HG03575 (cell line): ENCODE data around the gene CACNA2D3.

Experiments used
- ATAC-seq: cut with Tn5 transposase; IDR thresholded peaks from one replicate; pipeline ENCODE4 v1.9.1; 2021; ENCODE audit not compliant: unreplicated experiment, insufficient number of reproducible peaks, low FRiP score; ENCODE audit errors: extremely low read depth

The CACNA2D3 gene

GRCh38 chr3:54649551-54649950, 527.2 kb downstream of the CACNA2D3 start:
- no peak for ATAC-seq

DNA sequence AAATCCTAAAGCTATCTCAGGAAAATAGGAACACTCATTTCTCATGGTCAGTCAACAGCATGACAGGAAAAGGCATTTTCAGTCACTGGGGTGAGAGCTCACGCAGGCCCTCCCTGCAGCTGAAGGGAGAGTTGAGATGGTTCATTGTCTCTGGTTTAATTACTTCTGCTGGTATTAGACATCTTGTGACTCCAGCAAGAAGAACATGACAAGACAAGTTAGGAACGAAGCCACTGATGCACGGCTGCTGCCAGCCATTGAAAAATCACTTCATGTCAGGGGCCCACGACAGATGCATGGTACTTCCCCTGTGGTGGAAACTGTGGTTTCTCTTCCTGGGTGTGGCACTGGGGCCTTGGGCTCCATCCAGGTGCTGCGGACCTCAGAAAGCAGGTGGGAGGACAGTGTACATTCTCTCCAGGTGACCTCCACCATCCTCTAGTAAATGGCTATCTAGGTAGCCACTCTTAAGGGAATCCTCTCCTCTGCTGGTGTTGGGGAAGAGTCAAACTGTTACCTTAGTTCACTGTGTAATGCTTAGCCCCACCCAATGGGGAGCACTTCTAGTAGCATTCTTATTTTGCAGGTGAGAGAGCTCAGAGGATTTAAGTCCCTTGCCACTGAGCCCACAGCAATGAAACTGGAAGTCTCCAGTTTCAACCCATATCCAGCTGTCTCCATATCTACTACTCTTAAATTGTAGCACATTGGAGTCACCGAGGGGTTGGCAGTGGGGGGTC, 531.3 kb downstream of the CACNA2D3 start:
- ATAC-seq: no peak

- ATAC-seq: no peak
Measured at GRCh38 chr3:54654776-54655175, 532.4 kb downstream of the CACNA2D3 start.

GRCh38 chr3:54659347-54659746, 537.0 kb downstream of the CACNA2D3 start:
- ATAC-seq: no peak

DNA sequence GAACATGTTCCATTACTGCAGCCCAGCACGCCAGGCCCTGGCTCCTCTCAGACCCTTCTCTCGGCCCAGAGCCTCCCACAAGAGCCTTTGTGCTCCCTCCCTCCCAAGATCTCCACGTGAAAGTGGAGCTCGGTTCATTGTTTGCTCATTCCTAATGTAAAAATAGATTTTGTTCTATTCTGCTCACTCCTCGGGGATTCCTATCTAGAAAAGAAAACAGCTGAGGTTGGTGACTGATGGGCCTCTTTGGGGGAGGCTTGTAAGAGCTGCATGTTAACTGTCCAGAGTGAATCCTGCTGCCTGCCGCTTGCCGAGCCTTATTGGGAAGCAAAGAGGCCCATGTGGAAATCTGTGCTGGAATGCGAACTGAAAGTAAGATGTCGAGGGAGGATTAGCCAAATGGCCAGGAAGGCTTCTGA, 538.4 kb downstream of the CACNA2D3 start:
- ATAC-seq: no peak

GRCh38 chr3:54661151-54661550, 538.8 kb downstream of the CACNA2D3 start:
- no peak for ATAC-seq

DNA sequence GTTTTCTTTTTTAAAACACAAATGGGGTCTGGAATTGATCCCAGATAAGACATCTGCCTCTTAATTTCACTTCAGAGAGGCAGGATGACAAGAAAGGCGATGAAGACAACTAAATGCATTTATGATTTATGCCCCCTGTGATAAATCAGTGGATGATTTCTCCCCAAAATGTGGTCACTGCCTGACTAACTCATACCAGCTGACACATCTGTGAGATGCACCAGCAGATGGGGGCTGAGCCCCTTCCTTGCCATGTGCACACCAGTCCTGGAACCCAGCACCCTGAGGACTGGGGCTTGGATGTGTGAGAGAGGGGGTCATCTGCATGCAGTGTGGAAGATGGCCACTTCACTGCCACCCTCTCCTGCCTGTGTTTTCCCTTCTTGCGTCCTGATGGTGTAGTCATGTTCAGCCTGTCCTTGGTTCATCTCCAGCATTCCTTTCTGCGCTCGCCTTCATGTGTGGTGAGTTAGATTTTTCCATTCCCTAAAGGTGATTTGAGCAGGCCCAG, 541.2 kb downstream of the CACNA2D3 start:
- no peak for ATAC-seq

DNA sequence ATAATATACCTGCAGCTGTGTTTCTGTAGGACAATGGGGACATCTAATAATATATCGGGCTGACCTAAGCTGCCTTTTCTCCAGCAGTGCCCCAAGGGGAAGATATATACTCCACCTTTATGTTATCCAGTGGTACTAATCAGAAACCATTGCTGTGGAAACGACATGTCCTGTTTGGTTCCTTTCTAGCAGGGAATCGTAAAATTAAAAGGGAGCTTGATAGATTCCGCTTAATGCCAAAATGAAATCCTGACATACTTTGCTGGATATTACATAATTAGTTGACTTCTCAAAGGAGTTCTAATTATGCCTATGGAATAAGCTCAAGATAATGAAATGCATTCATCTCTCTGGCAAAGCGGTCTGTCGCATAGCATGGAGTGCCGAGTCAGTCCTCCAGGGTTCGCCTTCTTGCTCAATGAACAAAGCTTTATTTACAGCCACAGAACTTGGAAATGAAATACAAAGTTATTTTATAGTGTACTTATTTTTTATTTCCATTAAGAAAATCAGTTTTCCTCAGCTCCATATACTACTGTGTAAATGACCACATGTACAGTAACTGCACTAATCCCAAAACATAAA, 542.8 kb downstream of the CACNA2D3 start:
- no peak for ATAC-seq

DNA sequence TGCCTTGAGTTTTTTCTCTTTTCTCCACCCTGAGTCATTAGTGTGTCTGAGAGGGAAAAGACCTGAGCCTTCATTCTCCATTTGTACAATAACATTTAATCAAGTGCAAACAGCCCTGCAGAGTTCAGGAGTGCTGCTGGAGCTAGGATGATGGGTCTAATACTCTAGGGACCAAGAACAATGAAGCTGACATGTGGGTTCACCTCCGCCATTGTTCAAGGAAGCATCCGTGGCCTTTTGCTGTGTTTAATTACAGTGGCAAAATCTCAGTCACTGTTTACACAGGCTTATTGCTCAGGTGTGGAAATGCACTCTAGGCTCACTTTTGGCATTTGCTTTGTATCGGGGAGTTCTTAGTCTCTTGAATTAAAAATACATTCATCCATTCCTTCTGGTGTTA, 545.9 kb downstream of the CACNA2D3 start:
- ATAC-seq: no peak

- ATAC-seq: no peak
Measured at GRCh38 chr3:54670201-54671000, 548.0 kb downstream of the CACNA2D3 start.

GRCh38 chr3:54671511-54671910, 549.2 kb downstream of the CACNA2D3 start:
- ATAC-seq: no peak

DNA sequence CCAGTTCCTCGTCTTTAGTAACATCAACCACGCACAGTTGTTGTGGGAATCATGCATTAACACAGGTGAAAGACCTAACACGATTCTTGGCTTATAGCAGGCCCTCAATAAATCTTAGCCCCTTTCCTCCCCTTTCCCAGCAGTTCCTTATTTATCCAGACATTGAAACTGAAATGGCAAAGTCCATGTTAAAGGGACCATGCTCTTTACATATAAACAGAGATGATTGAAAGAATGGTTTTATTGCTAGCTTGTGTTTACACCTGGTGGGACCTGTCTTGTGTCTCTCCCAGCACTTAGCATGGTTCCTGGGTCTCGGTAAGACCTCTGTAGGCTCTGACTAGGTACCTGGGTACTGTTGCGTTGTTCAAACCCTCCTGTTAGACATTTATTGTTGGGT, 553.7 kb downstream of the CACNA2D3 start:
- ATAC-seq: no peak

DNA sequence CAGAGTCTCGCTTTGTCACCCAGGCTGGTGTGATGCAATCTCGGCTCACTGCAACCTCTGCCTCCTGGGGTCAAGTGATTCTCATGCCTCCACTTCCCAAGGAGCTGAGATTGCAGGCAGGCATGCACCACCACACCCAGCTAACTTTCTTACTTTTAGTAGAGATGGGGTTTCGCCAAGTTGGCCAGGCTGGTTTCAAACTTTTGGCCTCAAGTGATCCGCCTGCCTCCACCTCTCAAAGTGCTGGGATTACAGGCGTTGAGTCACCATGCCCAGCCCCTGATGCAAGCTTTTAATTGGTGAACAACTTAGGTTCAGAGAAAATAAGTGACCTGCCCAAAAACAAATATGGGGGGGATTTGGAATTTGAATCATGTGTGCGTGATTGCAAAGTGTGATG, 559.4 kb downstream of the CACNA2D3 start:
- ATAC-seq: no peak

- ATAC-seq: no peak
Measured at GRCh38 chr3:54685213-54685612, 562.9 kb downstream of the CACNA2D3 start.

GRCh38 chr3:54691289-54691771, 569.0 kb downstream of the CACNA2D3 start:
- no peak for ATAC-seq

DNA sequence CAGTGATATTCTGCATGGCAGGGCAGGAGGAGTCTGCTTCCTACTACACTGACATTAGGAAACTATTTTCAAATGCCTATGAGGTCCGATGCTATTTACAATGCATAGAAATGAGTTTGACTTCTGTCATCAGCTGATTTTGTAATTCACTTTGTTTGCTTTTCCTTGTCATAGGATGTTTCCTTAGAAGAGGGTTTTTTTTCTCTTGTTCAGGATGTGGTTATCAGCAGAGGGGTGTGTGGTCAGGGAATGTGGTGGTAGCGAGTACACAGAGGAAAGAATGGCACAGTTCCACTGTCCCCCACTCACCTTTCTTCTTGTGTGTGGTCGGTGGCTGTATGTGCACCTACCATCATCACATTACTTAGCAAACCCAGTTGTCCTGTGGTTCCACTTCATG, 574.0 kb downstream of the CACNA2D3 start:
- ATAC-seq: no peak

- no peak for ATAC-seq
Measured at GRCh38 chr3:54698054-54698453, 575.7 kb downstream of the CACNA2D3 start.

DNA sequence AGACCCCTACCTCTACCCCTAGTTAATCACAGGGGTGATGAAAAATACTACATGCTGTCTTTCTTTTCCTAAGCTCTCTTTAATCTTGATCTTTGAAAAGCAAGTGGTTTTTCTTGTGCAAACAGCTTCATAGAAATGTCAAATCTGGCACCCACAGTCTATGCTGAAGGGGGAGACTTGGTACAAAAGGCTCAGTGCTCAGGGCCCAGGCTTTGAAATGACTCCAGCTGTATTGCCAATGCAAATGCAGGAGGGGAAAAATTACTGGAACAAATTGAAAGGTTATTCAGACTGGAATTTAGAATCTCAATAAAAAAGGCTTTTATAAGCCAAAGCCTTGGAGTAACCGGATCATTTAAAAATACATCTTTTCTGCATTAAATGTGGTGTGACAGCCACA, 581.6 kb downstream of the CACNA2D3 start:
- no peak for ATAC-seq

GRCh38 chr3:54705730-54706129, 583.4 kb downstream of the CACNA2D3 start:
- no peak for ATAC-seq

- ATAC-seq: no peak
Measured at GRCh38 chr3:54706738-54707137, 584.4 kb downstream of the CACNA2D3 start.
